Lung (tissue), 12 donors: ENCODE data around the gene GAL3ST1. TPM values are rescaled to one million over a fixed set of nuclear protein-coding genes. Genes with fewer than 3 reads are reported as not detected.

ENCODE experiments used
- ATAC-seq: fragments of 200-7000 bp; cut with Tn5 transposase; one replicate; pipeline ENCODE4 v1.9.1; 2020; ENCODE audit warnings: moderate number of reproducible peaks; ENCODE audit not compliant: insufficient read depth, low FRiP score
- DNase-seq, 3 donors: peaks; one replicate each; pipeline ENCODE4 v3.0.0-alpha.2; 2013 to 2017
- H3K27ac ChIP-seq, 2 donors: one replicate each; pipeline ENCODE4 v1.5.1; 2013; ENCODE audit warnings: mild to moderate bottlenecking in 2 of 2, moderate library complexity in 2 of 2, control low read depth in 1 of 2, inconsistent platforms in 1 of 2, low read depth in 1 of 2, low read length in 1 of 2
- H3K27me3 ChIP-seq, 3 donors: one replicate each; pipeline ENCODE4 v1.5.1; 2013; ENCODE audit warnings: low read length in 2 of 3; ENCODE audit not compliant: control insufficient read depth in 3 of 3, insufficient read depth in 3 of 3
- H3K36me3 ChIP-seq, 4 donors: one replicate each; pipeline ENCODE4 v1.5.1; 2013; ENCODE audit warnings: low read length in 4 of 4, mild to moderate bottlenecking in 1 of 4, moderate library complexity in 1 of 4; ENCODE audit not compliant: control insufficient read depth in 4 of 4, insufficient read depth in 4 of 4
- H3K4me1 ChIP-seq, 5 donors: one replicate each; pipeline ENCODE4 v1.5.1; 2013; ENCODE audit warnings: low read length in 5 of 5, mild to moderate bottlenecking in 2 of 5, moderate library complexity in 1 of 5; ENCODE audit not compliant: control insufficient read depth in 5 of 5, insufficient read depth in 5 of 5
- H3K4me3 ChIP-seq: one replicate; pipeline ENCODE4 v1.5.1; 2013; ENCODE audit warnings: mild to moderate bottlenecking, control low read depth, moderate library complexity
- H3K9ac ChIP-seq, 2 donors: one replicate each; pipeline ENCODE4 v1.5.1; 2013; ENCODE audit warnings: low read length in 2 of 2, control low read depth in 1 of 2; ENCODE audit not compliant: insufficient read depth in 1 of 2
- H3K9me3 ChIP-seq, 4 donors: one replicate each; pipeline ENCODE4 v1.5.1; 2013; ENCODE audit warnings: low read length in 3 of 4, mild to moderate bottlenecking in 1 of 4, moderate library complexity in 1 of 4; ENCODE audit not compliant: control insufficient read depth in 4 of 4, insufficient read depth in 3 of 4
- WGBS, 2 donors: extraction: QIAGEN DNeasy Blood & Tissue Kit; methylation state at CpG; one replicate each; pipeline ENCODE4 v1.1.7; 2013; 5-methylcytosine and 5-hydroxymethylcytosine counted together
- polyA plus RNA-seq, 2 donors: library from polyadenylated mRNA; stranded (reverse); fragments of 200-250 nt; gene quantifications; one replicate each; pipeline ENCODE4 v1.2.1, GENCODE V29; 2013
- total RNA-seq, 2 donors: library from RNA; depleted of rRNA in 1 of 2; stranded (reverse); fragments of >200 nt in 1 of 2; gene quantifications; one replicate each; pipeline ENCODE4 v1.2.1, GENCODE V29; 2014 to 2021
- TF ChIP-seq, protein P1 (sequence below): IDR thresholded peaks from 2 replicates; pipeline ENCODE4 v1.5.1; 2012; ENCODE audit warnings: mild to moderate bottlenecking; ENCODE audit errors: control extremely low read depth, extremely low read depth
- donor health status: control.
- donor health status: control.
- donor health status: Bipolar disorder and iron deficiency.
- donor health status: healthy.
- donor health status: DM: yes; HTN: yes; CAD: no.

Gene GAL3ST1
- total and polyA plus RNA-seq, 4 donors = 0.72 to 4.0 (median 3.4) TPM

DNA sequence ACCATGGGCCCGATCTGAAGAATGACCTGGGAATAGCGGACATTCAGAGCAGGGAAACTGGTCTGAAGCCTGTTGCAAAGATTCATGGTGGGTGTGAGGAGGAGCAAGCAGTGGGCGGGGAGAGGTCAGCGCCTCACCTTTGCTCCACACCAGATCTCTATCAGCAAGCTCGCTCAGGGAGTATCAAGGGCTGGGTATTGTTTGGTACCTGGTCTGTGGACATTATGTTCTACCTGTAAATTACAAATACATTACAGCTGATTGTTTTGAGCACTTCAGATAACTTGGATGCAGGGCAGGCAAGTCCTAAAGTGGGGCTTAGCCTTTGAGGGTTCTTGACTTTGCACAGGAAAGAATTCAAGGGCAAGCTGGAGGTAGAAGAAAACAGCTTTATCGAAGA lies 58.2 kb downstream of the GAL3ST1 start:
- TF ChIP-seq, protein P1, sequence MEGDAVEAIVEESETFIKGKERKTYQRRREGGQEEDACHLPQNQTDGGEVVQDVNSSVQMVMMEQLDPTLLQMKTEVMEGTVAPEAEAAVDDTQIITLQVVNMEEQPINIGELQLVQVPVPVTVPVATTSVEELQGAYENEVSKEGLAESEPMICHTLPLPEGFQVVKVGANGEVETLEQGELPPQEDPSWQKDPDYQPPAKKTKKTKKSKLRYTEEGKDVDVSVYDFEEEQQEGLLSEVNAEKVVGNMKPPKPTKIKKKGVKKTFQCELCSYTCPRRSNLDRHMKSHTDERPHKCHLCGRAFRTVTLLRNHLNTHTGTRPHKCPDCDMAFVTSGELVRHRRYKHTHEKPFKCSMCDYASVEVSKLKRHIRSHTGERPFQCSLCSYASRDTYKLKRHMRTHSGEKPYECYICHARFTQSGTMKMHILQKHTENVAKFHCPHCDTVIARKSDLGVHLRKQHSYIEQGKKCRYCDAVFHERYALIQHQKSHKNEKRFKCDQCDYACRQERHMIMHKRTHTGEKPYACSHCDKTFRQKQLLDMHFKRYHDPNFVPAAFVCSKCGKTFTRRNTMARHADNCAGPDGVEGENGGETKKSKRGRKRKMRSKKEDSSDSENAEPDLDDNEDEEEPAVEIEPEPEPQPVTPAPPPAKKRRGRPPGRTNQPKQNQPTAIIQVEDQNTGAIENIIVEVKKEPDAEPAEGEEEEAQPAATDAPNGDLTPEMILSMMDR = no peak
- Histone ChIP-seq H3K9ac (no peak overlapping the region), H3K9me3 (peaks cover 0 to 1% (median 0%) of the 10 kb centered on the region in 4 donors), H3K36me3 (no peaks in the 10 kb centered on the region), H3K4me1 (peaks cover 0 to 3% (median 0%) of the 10 kb centered on the region in 5 donors), H3K27ac (no peak overlapping the region), H3K27me3 (no peaks in the 10 kb centered on the region), H3K4me3 (no peak overlapping the region)
- ATAC-seq (no peak), DNase-seq (no peak)
- 76 to 91% methylated on average over 6 of the region's 6 CpGs for WGBS, 2 donors

DNA sequence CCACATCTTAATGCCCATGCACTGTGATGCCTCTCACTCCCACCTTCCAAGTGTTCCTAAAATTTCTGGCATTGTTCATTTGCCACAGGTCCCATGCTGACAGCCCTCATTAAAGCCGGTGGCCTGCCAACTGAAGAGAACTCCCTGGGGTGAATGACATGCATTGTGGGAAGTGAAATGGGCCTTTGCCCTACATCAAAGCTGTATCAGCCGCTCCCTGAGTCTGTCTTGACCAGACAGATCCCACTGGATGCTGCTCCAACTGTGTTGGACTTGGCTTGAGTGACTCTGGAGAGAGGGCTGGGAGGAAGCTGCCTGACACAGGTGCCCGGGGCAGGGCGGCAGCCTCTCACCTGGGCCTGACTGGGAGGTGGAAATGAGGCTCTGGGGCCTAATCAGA lies 60.2 kb downstream of the GAL3ST1 start:
- TF ChIP-seq, protein P1 = no peak
- Histone ChIP-seq H3K36me3 (no peaks in the 10 kb centered on the region), H3K9me3 (peaks cover 0 to 1% (median 0%) of the 10 kb centered on the region in 4 donors), H3K4me1 (peaks cover 0 to 3% (median 0%) of the 10 kb centered on the region in 5 donors), H3K4me3 (no peak overlapping the region), H3K27ac (no peak overlapping the region), H3K9ac (no peak overlapping the region), H3K27me3 (no peaks in the 10 kb centered on the region)
- 80 to 88% methylated on average over 4 of the region's 4 CpGs for WGBS, 2 donors
- no peak for DNase-seq
- no peak for ATAC-seq

DNA sequence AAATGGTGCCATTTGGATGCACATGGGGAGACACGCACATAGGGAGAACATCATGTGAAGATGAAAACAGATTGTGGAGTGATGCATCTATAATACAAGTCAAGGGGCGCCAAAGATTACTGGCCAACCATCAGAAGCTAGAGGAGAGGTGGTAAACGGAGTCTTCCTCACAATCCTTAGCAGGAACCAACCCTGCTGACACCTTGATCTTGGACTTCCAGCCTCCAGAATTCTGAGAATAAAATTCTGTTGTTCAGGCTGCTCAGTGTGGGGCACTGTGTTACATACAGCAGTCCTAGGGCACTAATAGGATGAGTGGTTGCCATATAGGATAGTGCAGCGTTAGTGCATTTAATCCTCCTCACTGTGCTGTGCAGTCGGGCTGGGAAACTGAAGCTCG lies 61.0 kb downstream of the GAL3ST1 start:
- peaks cover 0 to 1% (median 0%) of the 10 kb centered on the region in 4 donors for H3K9me3 ChIP-seq
- no peak overlapping the region for H3K9ac ChIP-seq
- H3K4me3 ChIP-seq = no peak overlapping the region
- H3K36me3 ChIP-seq = no peaks in the 10 kb centered on the region
- H3K27ac ChIP-seq = no peak overlapping the region
- DNase-seq = no peak
- TF ChIP-seq, protein P1 = no peak
- peaks cover 0 to 3% (median 0%) of the 10 kb centered on the region in 5 donors for H3K4me1 ChIP-seq
- 94% methylated on average over 6 of the region's 6 CpGs for WGBS, 2 donors
- H3K27me3 ChIP-seq = no peaks in the 10 kb centered on the region
- ATAC-seq = no peak

DNA sequence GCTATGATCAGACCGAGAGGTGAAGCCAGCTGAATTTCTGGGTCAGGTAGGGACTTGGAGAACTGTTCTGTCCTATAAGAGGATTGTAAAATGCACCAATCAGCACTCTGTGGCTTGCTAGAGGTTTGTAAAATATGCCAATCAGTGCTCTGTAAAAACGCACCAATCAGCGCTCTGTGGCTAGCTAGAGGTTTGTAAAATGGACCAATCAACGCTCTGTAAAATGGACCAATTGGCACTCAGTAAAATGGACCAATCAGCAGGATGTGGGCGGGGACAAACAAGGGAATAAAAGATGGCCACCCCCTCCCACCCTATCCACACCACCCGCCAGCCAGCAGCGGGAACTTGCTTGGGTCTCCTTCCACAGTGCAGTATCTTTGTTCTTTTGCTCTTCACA lies 62.6 kb downstream of the GAL3ST1 start:
- no peak for DNase-seq
- no peak overlapping the region for H3K4me3 ChIP-seq
- peaks cover 0 to 3% (median 0%) of the 10 kb centered on the region in 5 donors for H3K4me1 ChIP-seq
- H3K9me3 ChIP-seq = peaks cover 0 to 1% (median 0%) of the 10 kb centered on the region in 4 donors
- no peaks in the 10 kb centered on the region for H3K36me3 ChIP-seq
- H3K27me3 ChIP-seq = peaks cover 0 to 3% (median 0%) of the 10 kb centered on the region in 3 donors
- TF ChIP-seq, protein P1 = no peak
- 92 to 93% methylated on average over 7 of the region's 7 CpGs for WGBS, 2 donors
- H3K27ac ChIP-seq = no peak overlapping the region
- H3K9ac ChIP-seq = no peak overlapping the region
- ATAC-seq = no peak
